Activated T-helper 1 cell treated with anti-CD3 and anti-CD28 coated beads, Interleukin-2, amount 50 U/mL, for 16 hours (primary cell): ENCODE results near the gene COQ7.

ENCODE experiments used
- DNase-seq, 2 donors: peaks; one replicate each; pipeline ENCODE4 v3.0.0-alpha.2; 2020; ENCODE audit warnings: low read depth in 1 of 2, low spot score in 1 of 2

COQ7 gene

GRCh38 chr16:19110537-19111360 lies 43.3 kb downstream of the COQ7 start:
- DNase-seq = no peak

GRCh38 chr16:19112099-19112407 lies 44.6 kb downstream of the COQ7 start:
- no peak for DNase-seq

GRCh38 chr16:19113577-19114358 lies 46.4 kb downstream of the COQ7 start, which contains the start of gene ITPRIPL2:
TSS of gene ITPRIPL2 (plus strand) at chr16:19113964. CDS start at chr16:19114462, 498 bp downstream.
- DNase-seq = no peak

- DNase-seq = no peak
Observed at GRCh38 chr16:19114359-19115147, 47.1 kb downstream of the COQ7 start.

DNA sequence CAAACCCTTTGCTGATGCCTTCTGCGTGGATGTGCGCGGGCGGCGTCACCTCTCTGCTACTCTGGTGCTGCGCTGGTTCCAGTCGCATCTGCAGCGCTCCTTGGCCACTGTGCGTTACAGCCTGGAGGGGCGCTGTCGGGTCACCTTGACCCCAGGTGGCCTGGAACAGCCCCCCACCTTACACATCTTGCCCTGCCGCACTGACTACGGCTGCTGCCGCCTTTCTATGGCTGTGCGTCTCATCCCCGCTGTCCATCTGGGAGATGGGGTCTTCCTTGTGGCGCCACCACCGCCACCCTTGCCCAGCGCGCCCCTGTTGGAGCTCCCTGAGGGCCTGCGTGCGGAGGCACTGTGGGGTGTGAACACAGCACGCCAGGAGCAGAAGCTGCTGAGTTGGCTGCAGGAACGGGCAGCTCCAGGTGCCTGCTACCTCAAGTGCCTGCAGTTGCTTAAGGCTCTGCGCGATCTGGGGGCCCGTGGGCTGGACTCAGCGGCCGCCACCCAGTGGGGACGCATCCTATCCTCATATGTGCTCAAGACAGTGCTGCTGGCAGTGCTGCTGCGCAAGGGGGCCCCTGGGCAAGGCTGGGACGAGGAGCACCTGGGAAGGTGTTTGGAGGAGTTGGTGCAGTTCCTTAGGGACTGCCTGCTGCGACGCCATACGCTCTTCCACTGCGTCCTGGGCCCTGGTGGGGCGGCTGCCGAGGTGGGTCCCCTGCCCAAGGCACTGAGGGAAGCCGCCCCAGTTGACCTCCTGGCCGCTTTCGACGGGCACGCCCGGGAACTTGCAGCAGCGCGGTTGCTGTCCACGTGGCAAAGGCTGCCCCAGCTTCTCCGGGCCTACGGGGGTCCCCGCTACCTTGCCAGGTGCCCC lies 48.0 kb downstream of the COQ7 start:
- no peak for DNase-seq

GRCh38 chr16:19116711-19117449 lies 49.5 kb downstream of the COQ7 start:
- DNase-seq = no peak

DNA sequence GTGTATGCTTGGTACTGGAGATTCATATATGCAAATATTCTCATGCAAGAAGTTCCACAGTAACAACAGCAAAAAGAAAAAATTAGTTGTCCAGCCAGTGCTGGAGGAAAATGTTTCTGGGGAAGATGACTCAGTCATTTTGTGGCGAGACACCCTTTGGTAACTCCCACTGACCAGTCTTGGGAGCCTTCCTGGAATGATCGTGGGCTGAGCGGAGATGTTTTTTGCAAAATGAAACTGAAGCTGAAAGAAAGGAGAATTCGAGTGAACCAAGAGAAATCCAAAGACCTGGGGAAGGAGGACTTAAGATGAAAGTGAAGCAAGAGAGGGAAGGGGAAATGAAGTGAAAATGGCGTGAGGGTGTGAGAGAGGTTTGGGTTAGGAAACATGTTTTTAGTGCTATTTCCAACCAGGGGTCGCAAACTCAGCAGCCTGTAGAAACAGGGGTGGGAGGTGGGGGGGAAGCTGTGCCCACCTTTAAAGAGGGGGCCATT lies 51.6 kb downstream of the COQ7 start:
- DNase-seq = no peak

- DNase-seq = no peak
Observed at GRCh38 chr16:19119564-19119963, 52.1 kb downstream of the COQ7 start.

DNA sequence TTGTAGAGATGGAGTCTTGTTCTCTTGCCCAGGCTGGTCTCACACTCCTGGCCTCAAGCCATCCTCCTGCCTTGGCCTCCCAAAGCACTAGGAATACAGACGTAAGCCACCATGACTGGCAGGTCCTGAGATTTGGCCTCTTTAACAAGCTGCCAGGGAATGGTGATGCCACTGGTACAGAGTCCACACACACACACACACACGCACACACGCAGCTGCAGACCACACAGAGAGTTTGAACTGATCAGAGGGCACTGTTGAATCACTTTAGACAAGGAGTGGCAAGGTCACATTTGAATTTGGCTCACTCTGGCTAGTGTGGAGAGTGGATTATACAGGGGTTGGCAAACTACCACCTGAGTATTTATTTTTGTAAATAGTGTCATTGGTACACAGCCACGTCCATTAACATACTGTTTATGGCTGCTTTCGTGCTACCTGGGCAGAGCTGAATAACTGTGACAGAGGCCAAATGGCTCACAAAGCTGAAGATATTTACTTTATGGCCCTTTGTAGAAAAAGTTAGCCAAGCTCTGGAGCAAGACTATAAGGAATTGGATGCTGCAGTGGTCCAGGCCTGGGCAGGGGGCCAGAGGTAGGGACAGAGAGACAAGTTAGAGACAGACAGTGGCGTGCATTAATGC lies 56.2 kb downstream of the COQ7 start:
- DNase-seq = no peak

- no peak for DNase-seq
Observed at GRCh38 chr16:19126300-19126699, 58.9 kb downstream of the COQ7 start.

GRCh38 chr16:19127205-19127604 lies 59.8 kb downstream of the COQ7 start:
- no peak for DNase-seq

- DNase-seq = no peak
Observed at GRCh38 chr16:19127674-19128131, 60.3 kb downstream of the COQ7 start.

DNA sequence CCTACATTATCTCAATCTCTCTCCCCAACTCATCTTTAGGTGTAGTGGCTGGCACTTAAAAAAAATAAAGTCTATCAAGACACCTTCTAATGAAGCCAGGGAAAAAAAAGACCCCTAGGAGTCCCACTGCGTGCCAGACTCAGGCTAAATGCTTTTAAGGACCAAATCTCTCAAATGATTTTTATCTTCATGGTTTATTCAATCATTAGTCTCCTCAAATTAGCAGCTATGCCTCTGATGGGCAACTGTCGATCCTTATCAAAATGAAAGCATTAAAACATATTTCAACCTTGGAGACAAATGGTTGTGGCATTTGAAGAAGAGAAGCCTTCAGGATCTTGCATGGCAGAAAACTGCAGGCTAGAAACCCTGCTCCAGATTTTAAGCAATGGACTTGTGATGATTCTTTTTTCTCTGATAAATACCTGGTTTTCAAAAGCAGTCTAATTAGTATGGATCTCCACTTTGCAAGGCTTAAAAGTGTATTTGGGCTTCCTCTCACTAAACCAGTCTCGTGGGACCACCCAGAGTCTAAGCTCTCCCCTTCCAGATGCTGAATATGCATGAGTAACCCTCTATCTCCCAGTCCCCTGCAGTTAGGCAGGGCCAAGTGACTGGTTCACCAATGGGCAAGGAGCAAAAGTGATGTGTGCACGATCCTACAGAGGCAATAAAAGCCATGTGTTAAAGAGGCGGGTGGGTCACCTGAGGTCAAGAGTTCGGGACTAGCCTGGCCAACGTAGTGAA lies 61.2 kb downstream of the COQ7 start:
- DNase-seq = no peak
